ENCODE data around the gene CSRP1.

The CSRP1 gene

GRCh38 chr1:201511941-201512539 is 5.1 kb upstream of the CSRP1 start:
- no peak for DNase-seq

GRCh38 chr1:201511396-201511940 is 4.5 kb upstream of the CSRP1 start:
- DNase-seq, result no peak

- DNase-seq, result no peak
These were observed 3.8 kb upstream of the CSRP1 start for GRCh38 chr1:201510734-201511133.

- DNase-seq, result no peak
These were observed 2.9 kb upstream of the CSRP1 start for GRCh38 chr1:201509601-201510374.

GRCh38 chr1:201508809-201509208 is 1.9 kb upstream of the CSRP1 start:
- no peak for DNase-seq

GRCh38 chr1:201507360-201507675 is 395 bp upstream of the CSRP1 start:
- DNase-seq, result no peak

- DNase-seq, result no peak
These were observed 831 bp downstream of the CSRP1 start for GRCh38 chr1:201506092-201506491.

- DNase-seq, result no peak
These were observed 1.4 kb downstream of the CSRP1 start for GRCh38 chr1:201505503-201505890.

GRCh38 chr1:201504799-201505502 is 2.0 kb downstream of the CSRP1 start:
- DNase-seq, result no peak

GRCh38 chr1:201504179-201504631 is 2.7 kb downstream of the CSRP1 start:
- DNase-seq, result no peak

- DNase-seq, result no peak
These were observed 3.3 kb downstream of the CSRP1 start for GRCh38 chr1:201503397-201504176.

GRCh38 chr1:201502511-201502857 is 4.4 kb downstream of the CSRP1 start:
- no peak for DNase-seq

GRCh38 chr1:201501812-201502510 is 5.0 kb downstream of the CSRP1 start:
- DNase-seq, result no peak

GRCh38 chr1:201501144-201501543 is 5.8 kb downstream of the CSRP1 start:
- DNase-seq, result no peak

- no peak for DNase-seq
These were observed 6.2 kb downstream of the CSRP1 start for GRCh38 chr1:201500670-201501120.

- DNase-seq, result no peak
These were observed 6.9 kb downstream of the CSRP1 start for GRCh38 chr1:201499795-201500669.

GRCh38 chr1:201499191-201499590 is 7.7 kb downstream of the CSRP1 start:
- DNase-seq, result no peak

GRCh38 chr1:201498621-201499020 is 8.3 kb downstream of the CSRP1 start:
- DNase-seq, result no peak

GRCh38 chr1:201497935-201498509 is 8.9 kb downstream of the CSRP1 start:
- DNase-seq, result no peak

GRCh38 chr1:201496296-201496690 is 10.6 kb downstream of the CSRP1 start:
- no peak for DNase-seq

All from stimulated activated CD4-positive, alpha-beta T cell treated with anti-CD3 and anti-CD28 coated beads, Interleukin-4, amount 100 ng/mL, for 1 hour (primary cell).